OCI-LY1 (cell line): Measurements from ENCODE around the gene PRKD2.

ENCODE experiments used
- CTCF ChIP-seq: fragments of 200-600 bp; sonication (generic), shearing (Covaris generic); IDR thresholded peaks from 2 replicates; pipeline ENCODE4 v1.5.1; 2017; ENCODE audit warnings: mild to moderate bottlenecking, antibody characterized with exemption, low read length, moderate library complexity, mixed read lengths
- EZH2 ChIP-seq: fragments of 200-600 bp; sonication (generic), shearing (Covaris generic); IDR thresholded peaks from 2 replicates; pipeline ENCODE4 v1.8.0; 2017; ENCODE audit warnings: borderline replicate concordance, mixed run types, mild to moderate bottlenecking, antibody characterized with exemption, low read length, moderate library complexity, mixed read lengths

- TF ChIP-seq EZH2 (no peak), CTCF (no peak)
Observed at GRCh38 chr19:46637224-46637623, 79.7 kb downstream of the PRKD2 start.
